Testis (tissue), 2 donors: ENCODE measurements around the gene EEA1.

Source experiments
- POLR2A ChIP-seq: fragments of 450-650 bp; IDR thresholded peaks from one replicate; pipeline ENCODE4 v1.6.1; 2017; ENCODE audit warnings: antibody characterized with exemption, mild to moderate bottlenecking, moderate library complexity
- TF ChIP-seq, protein P1 (sequence below), 3 experiments: fragments of 450-650 bp in 2 of 3; fragments of 200-600 bp in 1 of 3; sonication (generic) in 1 of 3; IDR thresholded peaks; one replicate each; pipeline ENCODE4 v1.5.1; 2016 to 2019; ENCODE audit warnings: antibody characterized with exemption in 3 of 3, mild to moderate bottlenecking in 2 of 3, moderate library complexity in 1 of 3

GRCh38 chr12:92736605-92737004, 192.5 kb downstream of the EEA1 start:
- TF ChIP-seq, protein P1, sequence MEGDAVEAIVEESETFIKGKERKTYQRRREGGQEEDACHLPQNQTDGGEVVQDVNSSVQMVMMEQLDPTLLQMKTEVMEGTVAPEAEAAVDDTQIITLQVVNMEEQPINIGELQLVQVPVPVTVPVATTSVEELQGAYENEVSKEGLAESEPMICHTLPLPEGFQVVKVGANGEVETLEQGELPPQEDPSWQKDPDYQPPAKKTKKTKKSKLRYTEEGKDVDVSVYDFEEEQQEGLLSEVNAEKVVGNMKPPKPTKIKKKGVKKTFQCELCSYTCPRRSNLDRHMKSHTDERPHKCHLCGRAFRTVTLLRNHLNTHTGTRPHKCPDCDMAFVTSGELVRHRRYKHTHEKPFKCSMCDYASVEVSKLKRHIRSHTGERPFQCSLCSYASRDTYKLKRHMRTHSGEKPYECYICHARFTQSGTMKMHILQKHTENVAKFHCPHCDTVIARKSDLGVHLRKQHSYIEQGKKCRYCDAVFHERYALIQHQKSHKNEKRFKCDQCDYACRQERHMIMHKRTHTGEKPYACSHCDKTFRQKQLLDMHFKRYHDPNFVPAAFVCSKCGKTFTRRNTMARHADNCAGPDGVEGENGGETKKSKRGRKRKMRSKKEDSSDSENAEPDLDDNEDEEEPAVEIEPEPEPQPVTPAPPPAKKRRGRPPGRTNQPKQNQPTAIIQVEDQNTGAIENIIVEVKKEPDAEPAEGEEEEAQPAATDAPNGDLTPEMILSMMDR (IDR thresholded peaks at IDR 0.05) = no peak
- no peak for TF ChIP-seq POLR2A
